CD1c-positive myeloid dendritic cell (primary cell): ENCODE data around the gene KLF13.

Experiments
- DNase-seq: peaks from one replicate; pipeline ENCODE4 v3.0.0-alpha.2; 2016; ENCODE audit errors: extremely low spot score

Gene KLF13

GRCh38 chr15:31381801-31382712 is 55.4 kb downstream of the KLF13 start:
- no peak for DNase-seq

GRCh38 chr15:31382713-31383045 is 56.0 kb downstream of the KLF13 start:
- DNase-seq = no peak

DNA sequence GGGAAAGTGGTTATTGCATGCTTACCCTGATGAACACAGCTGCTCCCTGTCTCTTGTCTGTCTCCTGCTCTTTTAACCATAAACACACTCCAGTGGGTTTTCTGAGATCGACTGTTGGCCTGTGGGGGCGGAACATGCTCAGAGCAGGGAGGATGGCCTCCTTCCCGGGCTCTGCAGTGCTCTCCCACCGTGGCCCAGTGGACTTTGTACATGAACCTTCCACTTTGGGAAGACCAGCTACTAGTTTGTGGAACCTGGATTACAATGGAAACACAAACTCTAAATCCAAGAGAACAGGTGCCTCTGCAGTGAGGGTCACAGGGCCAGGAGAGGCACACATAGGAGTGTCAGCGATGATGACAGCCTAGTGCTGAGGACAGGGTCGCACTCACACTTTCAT is 56.5 kb downstream of the KLF13 start:
- no peak for DNase-seq

DNA sequence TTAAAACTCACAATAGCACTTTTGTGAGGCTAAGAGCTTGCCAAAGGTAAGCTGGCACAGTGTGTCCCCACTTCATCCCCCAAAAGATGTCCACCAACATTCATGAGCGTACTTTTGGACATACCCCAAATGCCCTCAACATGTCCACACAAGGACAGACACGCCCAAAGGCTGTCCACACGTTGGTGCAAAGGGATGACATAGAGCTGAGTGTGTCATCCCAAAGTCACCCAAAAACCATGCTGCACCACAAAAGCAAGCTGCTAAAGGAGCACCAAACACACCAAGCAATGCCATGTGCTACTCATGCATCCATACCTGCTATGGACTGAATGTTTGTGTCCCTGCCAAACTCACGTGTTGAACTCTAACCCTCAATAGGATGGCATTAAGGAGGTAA is 57.9 kb downstream of the KLF13 start:
- no peak for DNase-seq

DNA sequence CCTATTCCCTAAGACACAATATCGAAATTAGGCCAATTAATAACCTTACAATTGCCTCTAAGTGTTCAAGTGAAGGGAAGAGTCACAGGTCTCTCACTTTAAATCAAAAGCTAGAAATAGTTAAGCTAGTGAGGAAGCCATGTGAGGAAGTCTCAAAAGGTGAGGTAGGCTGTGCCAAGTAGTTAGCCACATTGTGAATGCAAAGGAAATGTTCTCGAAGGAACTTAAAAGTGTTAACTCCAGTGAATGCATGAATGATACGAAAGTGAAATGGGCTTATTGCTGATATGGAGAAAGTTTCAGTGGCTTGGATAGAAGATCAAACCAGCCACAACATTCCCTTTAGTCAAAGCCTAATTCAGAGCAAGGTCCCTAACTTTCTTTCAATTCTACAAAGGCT is 59.1 kb downstream of the KLF13 start:
- no peak for DNase-seq

- no peak for DNase-seq
Observed at GRCh38 chr15:31387092-31387478, 60.5 kb downstream of the KLF13 start.

DNA sequence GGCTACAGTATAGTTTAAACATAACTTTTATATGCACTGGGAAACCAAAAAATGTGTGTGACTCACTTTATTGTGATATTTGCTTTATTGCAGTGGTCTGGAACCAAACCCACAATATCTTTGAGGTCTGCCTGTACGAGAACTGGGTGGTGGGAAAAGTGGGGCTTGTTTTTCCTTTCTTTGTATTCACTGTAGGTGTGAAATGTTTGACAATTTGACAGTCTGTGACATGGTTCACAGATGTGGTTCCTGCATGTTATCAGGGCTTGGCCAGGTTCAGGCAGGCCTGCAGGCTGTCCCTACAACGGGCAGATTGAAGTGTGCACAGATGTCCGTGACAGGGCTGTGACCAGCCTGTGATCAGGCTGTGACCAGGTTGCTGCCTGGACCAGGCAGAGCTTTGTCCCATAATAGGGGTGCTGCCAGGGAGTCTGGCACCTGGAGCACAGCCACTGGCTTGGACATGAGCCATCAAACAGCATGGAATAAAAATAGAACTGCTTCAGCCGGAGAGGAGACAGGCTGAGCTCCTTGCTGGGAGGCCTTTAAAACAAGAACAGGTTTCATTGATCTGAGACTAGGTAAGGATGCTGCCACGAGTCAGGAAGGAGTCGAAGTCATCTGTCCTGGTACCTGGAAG is 61.0 kb downstream of the KLF13 start:
- no peak for DNase-seq

GRCh38 chr15:31389576-31389975 is 62.9 kb downstream of the KLF13 start:
- DNase-seq = no peak

DNA sequence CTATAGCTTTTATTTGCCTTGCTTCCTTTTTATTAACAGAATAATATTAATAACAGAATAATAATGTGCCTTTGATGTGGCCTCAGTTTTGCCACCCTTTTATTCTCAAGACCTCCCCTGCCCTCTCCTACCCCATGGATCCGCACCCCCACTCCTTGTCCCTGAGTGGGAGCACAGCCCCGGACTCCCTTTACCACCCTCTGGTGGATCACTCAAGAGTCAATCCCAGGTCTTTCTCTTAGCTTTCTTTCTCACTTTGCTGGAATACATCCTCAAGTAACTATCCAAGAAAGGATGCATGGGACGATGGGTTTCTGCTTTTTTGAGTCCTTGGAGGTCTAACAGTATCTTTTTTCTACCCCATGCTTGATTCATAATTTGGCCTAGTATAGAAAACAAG is 63.4 kb downstream of the KLF13 start:
- DNase-seq = no peak

DNA sequence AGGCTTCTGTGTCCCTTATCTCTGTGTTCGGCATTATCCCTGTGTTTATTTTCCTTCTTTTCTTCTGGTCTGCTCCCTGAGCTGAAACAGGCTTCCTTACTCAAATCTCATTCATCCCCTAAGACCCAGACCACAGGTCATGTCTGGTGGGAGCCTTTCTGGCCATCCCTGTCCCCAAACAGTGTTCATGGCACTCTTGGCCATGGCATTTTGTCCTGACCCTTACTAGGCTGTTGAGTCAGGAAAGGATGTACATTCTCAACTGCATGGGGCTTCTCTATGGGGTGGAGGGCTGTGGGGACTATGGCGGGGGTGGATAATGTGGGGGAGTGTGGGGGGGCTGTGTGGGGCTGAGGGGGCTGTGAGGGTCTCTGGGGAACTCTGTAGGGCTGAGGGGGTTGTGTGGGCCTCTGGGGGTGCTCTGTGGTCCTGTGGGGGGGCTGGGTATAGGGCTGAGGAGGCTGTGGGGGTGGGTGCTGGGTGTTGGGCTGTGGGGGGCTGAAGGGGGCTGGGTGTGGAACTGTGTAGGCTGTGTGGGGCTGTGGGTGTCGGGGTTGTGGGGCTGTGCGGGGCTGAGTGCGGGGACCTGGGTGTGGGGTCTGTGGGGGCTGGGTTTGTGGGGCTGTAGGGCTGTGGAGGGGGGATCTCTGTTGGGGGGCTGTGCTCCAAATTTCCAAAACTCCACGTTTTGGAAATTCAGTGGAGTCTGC is 64.3 kb downstream of the KLF13 start:
- no peak for DNase-seq

GRCh38 chr15:31391687-31392671 is 65.3 kb downstream of the KLF13 start:
- peak; percentile 76 for DNase-seq

- peak; percentile 13 for DNase-seq
Observed at GRCh38 chr15:31392761-31393401, 66.2 kb downstream of the KLF13 start.

DNA sequence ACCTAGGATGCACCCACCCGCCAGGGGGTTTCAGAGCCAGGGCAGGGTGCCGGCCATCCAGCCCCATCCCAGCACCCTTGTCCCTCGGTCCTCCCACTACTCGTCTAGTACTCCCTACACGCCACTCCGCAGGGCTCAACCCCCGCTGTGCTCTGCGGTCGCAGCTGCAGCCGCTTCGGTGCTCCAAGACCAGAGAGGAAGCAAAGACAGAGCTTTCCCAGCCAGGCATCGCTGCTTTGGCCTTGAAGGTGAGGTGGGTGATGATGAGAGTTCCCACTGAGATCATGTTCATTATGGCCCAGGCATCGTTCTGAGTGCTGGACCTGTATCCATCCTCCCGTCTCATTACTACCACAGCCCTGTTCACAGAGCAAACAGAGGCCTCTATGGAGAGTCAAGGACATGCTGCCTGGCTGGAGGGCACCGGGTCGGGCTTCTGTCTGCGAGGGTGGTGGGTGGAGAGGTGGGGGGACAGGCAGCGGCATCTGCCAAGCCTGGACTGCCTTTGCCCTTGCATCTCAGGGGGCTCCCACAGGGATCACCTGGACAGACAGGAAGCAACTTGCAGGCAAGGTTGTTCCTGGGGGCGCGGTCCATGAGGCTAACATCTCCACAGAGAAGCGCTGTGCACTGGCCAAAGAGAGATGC is 66.9 kb downstream of the KLF13 start:
- DNase-seq = peak; percentile 19

DNA sequence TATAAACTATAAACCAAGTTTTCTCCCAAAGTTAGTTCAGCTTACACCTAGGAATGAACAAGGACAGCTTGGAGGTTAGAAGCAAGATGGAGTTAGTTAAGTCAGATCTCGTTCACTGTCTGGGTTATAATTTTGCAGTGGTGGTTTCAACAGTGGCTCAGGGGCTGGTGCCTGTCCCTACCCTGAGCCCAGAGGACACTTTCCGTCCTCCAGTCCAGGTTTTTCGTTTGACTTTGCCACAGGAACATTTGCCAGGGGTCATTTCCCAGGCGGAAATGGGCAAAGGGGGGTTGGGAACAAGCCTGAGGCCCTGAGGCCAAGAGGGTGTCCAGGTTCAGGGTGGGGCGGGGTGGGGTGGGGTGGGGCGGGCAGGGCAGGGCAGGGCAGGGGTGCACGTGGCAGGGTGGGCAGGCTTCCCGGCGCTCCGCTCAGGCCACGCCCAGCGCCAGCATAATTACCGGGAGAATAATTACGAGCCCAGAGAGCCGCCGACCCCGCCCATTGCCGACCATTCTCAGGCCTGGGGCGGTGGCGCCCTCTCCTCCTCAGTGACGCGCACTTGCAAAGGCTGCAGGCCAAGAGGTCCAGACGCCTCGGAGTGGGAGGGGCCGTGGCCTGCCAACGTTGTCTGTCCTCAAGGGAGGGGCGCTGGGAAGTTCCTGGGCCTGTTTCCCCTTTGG is 70.4 kb downstream of the KLF13 start:
- DNase-seq = peak; percentile 71

- no peak for DNase-seq
Observed at GRCh38 chr15:31397851-31398661, 71.4 kb downstream of the KLF13 start.

DNA sequence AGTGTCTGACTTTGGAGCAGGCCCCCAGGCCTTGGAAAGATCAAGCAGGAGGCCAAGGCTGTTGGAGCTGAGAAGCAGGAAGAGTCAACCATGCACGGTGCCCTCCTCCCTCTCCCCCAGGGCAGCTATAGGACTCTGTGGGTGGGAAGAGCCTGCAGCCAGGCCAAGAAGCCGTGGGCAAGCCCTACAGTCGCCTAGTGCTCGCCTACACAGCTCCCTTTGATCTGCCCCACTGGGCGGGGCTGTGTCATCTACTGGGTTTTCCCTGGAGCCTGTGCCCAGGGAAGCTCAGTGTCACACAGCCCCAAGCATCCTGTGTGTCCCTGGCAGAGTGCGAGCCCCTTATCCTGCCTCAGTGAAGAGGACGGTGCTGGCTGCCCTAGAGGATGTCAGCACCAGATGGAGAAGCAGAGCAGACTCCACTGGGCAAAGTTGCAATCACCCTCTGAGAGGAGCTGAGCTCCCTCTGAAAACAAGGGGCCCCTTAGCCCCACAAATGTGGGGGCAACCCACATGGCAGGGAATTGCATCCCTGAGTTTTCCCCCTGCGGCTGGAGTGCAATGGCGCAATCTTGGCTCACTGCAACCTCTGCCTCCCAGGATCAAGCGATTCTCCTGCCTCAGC is 72.2 kb downstream of the KLF13 start:
- DNase-seq = peak; percentile 63

GRCh38 chr15:31399544-31400171 is 73.0 kb downstream of the KLF13 start:
- DNase-seq = no peak
